ENCODE data around the gene DMRT1.

The DMRT1 gene

GRCh38 chr9:1005043-1005667 lies 163.7 kb downstream of the DMRT1 start:
- DNase-seq, result peak; percentile 58 to 71

GRCh38 chr9:1007312-1007711 lies 165.8 kb downstream of the DMRT1 start:
- no peak for DNase-seq

- DNase-seq, result no peak
Measured at GRCh38 chr9:1008216-1008615, 166.7 kb downstream of the DMRT1 start.

- peak; percentile 36 to 56 for DNase-seq
Measured at GRCh38 chr9:1009101-1009707, 167.7 kb downstream of the DMRT1 start.

- DNase-seq, result no peak
Measured at GRCh38 chr9:1013021-1013420, 171.5 kb downstream of the DMRT1 start.

GRCh38 chr9:1014225-1014624 lies 172.7 kb downstream of the DMRT1 start:
- DNase-seq, result no peak

GRCh38 chr9:1014640-1015039 lies 173.1 kb downstream of the DMRT1 start:
- no peak for DNase-seq

- peak; percentile 5 to 49 for DNase-seq
Measured at GRCh38 chr9:1018121-1018520, 176.6 kb downstream of the DMRT1 start.
